NCI-H1694 (cell line): ENCODE measurements around the gene NCDN.
A peak's percentile ranks its signal among the peaks of the same experiment; 100 is the strongest.

Experiments
- DNase-seq: peaks from one replicate; lab custom pipeline; 2025; lab: John Stamatoyannopoulos, UW

NCDN gene

DNA sequence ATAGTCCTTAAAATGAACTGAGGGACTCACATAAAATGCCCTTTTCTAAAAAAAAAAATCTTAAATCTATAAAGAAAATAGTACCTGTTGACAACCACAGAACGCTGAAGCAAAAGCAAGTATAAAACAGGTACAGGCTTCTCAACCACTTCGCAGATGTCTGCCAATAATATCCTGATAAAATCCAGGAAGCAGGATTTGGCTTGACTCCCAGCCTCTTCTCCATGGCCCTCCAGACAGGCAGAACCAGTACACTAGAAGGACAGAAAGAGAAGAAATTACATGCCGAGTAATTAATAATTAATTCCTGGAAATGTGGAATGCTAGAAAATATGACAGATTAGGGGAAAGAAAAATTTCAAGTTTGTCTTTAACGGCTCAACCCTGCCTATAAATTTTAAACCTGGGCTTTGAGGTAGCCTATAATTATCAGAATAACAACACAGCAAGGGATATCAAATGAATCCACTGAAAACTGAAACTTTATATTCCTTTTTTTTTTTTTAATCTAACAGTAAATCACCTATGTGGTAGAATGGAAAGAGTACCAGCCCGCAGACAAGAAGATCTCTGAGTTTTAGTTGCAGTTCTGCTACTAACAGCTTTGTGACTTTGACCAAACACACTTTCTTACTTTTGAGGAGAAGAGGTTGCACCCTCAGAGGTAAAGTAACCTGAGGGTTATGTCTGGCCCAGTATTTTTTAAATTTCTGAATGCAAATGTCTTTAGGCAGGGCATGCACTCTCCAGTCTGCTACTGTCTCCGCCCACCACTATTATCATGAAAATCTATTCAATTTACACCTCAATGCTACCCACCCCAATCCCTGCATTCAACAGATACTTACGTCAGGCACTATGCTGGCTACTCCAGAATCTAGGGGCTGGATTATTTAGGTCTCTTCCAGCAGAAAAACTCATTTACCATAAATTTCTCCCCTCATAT is 3.1 kb upstream of the NCDN start:
- DNase-seq = peak; percentile 21

DNA sequence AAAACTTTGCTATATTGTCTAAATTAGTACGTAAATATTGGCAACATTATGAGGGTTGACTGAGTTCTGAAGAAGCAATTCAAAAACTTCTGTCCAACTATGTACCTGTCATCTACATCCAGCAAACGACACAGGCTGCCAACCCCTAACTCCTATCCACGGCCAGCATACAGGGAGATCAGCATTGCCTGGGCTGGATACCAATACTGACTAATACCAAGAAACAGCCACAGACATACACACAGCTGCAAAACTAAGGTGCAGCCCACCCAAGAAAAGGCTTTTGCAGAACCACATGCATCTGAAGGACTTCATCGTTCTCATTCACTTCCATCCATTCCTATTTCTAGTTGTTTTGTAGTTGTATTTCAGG is 2.4 kb upstream of the NCDN start:
- no peak for DNase-seq

DNA sequence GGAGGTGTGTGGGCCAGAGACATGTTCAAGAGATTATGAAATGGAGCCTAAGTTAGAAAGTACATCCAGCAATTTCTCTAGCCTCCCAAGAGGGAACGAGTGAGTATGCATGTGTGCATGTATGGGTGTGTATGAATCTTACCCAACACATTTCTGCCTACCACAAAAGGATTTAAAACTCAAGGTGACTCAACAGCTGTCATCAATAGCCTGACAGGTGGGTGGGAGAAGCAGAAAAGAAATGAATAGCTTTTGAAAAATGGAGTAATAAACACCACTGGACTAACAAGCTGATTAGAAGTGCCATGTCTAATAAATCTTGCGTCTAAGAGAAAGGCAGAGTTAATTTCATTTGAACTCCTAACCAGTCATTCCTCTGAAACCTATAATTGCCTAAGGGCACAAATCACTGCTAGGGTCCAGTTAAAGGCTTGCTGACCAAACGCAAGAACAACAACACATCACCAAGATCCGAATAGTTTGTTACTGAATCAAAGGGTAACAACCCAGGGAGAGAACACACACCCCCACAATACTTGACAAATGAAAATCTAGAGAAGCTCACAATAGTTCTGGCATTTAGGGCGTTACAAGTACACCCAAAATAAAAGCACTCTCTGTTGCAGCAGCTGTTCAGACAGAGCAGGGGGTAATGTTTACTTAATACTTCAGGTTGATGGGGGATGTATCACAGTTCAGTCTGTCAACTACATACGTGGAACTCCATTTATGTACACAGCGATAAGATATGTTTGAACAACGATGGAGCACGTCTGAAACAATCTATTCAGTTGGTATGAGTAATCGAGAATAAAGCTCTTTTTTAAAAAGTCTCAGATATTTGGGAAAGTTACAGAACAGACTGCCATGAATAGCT is 1.8 kb upstream of the NCDN start:
- DNase-seq = no peak

DNA sequence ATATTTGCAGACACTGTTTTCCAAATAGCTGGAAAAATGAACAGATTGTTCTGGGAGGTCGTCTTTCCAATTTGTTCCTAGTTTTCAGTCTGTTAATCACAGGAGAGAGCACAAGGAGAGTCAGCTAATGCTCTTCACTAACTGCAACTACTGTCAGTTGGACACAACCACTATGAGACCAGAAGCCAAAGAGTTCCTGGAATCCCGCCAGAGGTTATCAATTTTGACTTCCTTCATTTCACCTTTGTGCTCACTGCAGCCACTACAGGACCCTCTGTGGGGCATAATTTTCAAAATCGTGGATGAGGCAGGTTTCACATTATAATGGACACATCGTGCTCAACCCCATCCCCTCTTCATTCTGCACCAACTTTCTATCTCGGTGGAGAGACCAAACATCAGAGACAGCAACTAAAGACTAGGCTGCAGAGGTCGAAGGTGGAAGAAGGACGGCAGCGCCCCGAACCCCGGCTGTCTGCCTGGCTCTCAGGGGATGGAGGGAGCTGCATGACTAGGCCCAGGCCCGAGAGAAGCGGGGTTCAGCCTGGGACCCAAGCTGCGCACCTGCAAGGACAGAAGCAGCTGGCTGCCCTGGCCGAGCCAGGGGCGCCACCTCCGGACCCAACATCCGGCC is 998 bp upstream of the NCDN start:
- no peak for DNase-seq

DNA sequence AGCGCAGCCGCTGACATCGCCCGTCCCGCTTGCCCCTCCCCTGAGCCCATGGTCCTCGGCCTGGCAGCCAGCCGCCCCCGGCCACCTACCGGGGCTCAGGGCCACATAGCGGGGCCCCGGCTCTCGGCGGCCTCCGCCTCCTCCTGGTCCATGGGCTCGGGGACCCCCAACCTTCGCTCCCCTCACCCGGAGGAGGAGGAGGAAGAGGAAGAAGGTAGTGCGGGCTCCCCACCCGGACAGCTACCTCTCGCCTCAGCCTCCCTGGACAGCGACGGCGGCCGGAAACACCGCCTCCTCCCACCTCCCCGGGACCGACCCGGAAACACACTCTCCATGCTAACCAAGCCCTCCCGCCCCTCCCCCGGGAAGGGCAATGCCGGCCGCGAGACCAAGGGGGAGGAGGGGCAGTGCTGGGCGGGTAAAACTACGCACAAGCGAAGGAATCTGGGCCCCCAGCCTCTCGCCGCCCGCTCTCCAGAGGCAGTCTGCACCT is 435 bp upstream of the NCDN start, which contains the start of gene KIAA0319L:
TSS of gene KIAA0319L (minus strand) at position 286 of the 493 bp plus-strand sequence. CDS start 2,912 bp downstream, outside the sequence.
- no peak for DNase-seq

DNA sequence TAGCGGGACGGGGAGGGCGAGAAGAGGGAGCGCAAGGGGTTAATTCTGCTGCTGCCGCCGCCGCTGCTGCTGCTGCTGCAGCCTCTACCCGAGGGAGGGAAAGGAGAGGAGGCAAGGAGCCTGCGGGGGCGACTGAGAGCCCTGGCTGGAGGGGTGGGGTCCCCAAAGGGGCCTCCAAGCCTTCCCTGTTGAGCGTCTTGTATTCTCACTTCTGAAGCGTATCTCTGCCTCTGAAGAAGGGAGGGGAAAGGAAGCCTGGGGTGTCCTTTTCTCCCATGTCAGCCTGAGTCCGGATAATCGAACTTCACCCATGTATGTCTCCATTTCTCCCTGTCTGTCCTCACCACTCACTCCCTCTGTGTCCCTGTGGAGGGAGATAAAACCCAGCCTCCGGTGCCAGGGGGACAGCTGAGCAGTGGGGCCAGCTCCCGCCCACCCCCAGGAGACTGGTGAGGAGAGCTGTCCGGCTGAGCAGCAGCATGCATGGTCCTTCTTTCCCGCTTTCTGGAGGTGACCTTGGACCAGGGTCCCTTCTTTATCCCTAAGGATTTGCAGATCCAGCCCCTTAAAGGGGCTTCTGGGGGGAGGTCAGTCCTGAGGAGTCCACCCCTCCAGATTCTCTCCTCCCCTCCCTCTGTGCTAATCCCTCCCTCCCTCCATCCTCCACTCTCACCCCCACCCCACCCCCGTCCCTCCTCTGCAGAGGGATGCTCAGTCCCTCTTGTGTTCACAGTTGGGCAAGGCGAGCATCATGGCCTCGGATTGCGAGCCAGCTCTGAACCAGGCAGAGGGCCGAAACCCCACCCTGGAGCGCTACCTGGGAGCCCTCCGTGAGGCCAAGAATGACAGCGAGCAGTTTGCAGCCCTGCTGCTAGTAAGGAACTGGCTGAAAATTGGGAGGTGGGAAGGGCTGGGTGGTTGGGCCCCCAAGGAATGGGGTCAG is 1.0 kb downstream of the NCDN start:
- DNase-seq = no peak

DNA sequence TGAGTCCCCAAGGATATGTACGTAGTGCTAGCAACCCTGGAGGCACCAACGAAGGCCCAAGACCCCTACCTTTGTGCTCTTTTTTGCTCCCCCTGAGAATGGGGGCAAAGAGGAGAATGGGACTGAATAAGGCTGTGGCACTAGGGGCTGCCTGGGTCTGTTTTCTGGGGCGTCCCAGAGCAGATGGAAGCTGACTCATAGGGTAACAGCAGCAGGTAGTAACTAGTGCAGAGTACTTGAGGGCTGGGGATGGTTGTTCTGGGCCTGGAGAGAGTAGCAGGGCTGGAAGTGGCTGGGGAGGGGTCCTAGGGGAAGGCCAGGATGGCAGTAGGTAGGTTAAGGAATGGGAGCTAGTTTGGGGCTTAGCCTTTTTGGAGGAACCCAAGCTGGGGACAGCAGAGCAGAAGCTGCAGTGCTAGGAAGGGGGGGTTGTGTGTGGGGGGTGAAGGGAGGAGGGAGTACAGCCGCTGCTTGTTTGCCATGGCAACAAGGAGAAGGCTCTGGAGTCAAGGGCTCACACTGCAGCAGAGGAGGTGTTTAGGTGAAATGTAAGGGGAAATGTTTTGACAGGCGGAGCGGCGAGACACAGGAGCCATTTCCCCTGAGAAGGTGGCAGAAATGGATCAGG is 1.8 kb downstream of the NCDN start:
- DNase-seq = no peak

DNA sequence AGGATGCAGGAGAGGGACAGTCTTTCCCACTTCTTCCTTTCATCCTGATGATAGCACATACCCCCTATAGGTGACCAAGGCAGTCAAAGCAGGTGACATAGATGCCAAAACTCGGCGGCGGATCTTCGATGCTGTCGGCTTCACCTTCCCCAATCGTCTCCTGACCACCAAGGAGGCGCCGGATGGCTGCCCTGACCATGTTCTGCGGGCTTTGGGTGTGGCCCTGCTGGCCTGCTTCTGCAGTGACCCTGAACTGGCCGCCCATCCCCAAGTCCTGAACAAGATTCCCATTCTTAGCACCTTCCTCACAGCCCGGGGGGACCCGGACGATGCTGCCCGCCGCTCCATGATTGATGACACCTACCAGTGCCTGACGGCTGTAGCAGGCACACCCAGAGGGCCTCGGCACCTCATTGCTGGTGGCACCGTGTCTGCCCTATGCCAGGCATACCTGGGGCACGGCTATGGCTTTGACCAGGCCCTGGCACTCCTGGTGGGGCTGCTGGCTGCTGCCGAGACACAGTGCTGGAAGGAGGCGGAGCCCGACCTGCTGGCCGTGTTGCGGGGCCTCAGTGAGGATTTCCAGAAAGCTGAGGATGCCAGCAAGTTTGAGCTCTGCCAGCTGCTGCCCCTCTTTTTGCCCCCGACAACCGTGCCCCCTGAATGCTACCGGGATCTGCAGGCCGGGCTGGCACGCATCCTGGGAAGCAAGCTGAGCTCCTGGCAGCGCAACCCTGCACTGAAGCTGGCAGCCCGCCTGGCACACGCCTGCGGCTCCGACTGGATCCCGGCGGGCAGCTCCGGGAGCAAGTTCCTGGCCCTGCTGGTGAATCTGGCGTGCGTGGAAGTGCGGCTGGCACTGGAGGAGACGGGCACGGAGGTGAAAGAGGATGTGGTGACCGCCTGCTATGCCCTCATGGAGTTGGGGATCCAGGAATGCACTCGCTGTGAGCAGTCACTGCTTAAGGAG is 2.9 kb downstream of the NCDN start:
- DNase-seq = peak; percentile 19

DNA sequence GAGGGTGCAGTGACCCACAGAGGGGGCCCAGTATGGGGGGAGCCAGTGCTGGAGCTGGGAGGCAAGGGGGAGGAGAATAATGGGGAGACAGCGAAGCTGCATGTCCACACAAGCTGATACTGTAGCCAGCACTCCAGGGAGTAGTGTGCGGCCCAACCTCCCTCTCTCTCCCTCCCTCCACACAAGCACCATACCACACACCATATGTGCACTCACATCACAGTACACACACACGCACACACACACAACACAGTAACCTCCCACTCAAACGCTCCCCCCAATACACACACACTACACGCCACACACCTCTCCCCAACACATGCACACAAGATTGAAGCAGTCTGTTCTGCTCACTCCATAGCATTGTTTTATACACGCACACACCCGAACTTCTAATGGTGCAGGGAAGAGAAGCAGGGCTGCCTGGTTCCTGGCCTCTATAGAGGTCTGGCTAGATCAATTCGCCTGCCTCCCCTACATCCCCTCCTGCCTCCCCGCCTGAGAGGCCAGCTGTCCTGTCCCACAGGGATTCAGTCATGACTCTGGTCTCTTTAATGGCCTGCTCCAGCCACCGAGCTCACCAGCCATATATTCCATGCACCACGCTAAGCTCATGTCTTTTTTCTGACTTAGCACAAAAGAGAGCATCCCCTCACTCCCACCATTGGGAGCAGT is 3.8 kb downstream of the NCDN start:
- no peak for DNase-seq

DNA sequence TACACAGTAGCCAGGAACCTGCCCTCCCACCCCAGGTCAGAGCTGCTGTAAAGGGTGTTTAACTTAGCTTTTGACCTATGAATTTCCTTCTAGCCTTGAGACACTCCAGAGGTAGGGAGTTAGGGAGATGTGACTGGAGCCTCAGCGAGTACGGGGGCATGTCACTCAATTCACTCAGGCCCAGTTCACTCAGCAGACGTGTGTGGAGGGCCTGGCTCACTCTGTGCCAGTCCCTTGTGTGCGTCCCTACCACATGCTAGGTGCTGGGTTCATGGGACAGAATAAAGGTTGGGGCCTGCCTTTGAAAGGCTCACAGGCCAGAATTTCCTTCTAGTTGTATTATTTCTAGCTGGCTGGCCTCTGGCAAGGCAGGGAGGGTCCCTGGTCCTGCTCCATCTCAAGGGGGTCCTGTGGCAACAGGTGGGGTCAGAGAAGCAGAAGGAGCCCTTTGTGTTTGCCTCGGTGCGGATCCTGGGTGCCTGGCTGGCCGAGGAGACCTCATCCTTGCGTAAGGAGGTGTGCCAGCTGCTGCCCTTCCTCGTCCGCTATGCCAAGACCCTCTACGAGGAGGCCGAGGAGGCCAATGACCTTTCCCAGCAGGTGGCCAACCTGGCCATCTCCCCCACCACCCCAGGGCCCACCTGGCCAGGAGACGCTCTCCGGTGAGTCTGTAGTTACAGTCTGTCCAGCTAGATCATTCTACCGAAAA is 4.5 kb downstream of the NCDN start:
- DNase-seq = no peak

DNA sequence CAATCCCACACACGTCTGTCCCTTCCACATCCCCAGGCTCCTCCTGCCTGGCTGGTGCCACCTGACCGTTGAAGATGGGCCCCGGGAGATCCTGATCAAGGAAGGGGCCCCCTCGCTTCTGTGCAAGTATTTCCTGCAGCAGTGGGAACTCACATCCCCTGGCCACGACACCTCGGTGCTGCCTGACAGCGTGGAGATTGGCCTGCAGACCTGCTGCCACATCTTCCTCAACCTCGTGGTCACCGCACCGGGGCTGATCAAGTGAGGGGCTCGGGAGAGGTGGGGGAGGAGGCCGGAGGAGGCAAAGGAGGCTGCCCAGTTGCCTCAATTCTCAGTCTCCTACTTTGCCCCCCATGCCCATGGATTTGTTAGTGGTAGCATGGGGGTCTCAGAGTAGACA is 5.6 kb downstream of the NCDN start:
- no peak for DNase-seq

DNA sequence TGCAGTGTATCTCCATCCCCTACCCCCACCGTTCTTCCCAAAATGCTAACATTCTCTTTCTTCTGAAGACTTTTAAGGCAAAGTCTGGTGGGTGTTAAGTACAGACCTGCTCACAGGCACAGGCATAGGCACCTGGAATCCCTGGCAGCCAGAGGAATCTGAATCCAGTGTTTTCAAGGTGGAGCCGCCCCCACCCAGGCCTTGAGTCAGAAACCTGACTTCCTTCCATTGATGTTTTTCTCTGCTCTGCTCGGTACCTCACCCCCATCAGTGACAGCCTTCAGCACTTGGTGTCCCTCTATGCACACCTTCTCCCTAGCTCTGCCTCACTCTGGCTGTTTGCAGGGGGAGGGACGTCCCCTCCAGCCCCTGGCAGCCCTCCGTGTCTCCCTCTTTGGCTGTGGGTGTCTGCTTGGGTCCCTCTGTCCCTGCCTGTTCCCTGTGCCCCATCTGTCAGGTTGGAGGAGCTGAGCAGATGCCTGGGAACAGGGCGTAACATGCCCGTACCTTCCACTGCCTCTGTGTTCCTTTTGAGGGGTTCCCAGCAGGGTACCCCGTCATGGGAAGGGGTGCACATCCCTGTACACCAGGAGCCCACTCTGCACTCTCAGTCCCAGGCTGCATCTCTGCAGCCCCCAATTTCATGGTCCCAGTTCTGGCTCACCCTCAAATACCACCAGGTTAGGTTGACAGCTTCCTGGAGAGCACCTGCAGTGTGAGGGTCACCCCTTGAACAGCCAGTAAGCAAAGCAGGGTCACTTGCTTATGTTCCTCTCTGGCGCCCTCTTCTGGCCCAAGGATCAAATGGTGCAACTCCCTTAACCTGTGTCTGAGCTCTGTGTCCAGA is 6.7 kb downstream of the NCDN start:
- peak; percentile 38 for DNase-seq

DNA sequence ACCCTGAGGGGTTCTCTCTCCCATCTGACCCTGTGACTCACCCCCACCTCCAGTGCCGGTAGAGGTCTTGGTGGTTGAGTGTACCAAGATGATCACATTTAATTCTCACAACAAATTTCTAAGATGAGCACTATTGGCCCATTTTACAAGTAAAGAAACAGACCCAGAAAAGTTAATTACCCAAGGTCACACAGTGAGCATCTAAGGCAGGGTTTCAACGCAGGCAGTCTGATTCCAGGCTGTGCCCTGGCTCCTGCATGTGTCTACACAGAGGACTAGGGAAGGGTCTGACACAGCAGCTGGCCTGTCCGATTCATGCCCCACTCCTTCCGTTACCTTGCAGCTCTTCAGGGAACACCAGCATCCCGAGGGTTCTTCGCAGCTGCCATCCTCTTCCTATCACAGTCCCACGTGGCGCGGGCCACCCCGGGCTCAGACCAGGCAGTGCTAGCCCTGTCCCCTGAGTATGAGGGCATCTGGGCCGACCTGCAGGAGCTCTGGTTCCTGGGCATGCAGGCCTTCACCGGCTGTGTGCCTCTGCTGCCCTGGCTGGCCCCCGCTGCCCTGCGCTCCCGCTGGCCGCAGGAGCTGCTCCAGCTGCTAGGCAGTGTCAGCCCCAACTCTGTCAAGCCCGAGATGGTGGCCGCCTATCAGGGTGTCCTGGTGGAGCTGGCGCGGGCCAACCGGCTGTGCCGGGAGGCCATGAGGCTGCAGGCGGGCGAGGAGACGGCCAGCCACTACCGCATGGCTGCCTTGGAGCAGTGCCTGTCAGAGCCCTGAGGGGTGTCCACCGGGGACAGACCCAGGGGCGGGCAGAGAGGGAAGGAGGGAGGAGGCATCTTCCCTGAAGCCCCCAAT is 7.5 kb downstream of the NCDN start:
- no peak for DNase-seq

DNA sequence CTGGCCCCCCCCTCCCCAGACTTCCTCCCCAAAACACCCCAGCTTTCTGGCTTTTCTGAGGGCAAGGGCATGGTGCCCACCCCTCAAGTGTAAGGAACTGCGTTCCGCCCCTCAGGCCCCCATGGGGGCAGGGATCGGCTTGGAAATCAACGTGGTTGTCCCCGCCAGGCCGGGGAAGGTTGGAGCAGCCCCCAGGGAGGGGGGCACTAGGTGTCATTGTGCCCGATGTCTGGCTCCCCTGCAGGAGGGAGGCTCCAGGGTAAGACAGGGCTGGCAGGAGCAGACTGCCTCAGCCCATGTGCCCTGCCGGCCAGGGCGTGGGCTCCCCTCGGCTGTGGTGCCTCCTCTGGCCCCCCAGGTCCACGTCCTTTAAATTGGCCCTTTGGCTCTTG is 8.1 kb downstream of the NCDN start:
- DNase-seq = no peak

DNA sequence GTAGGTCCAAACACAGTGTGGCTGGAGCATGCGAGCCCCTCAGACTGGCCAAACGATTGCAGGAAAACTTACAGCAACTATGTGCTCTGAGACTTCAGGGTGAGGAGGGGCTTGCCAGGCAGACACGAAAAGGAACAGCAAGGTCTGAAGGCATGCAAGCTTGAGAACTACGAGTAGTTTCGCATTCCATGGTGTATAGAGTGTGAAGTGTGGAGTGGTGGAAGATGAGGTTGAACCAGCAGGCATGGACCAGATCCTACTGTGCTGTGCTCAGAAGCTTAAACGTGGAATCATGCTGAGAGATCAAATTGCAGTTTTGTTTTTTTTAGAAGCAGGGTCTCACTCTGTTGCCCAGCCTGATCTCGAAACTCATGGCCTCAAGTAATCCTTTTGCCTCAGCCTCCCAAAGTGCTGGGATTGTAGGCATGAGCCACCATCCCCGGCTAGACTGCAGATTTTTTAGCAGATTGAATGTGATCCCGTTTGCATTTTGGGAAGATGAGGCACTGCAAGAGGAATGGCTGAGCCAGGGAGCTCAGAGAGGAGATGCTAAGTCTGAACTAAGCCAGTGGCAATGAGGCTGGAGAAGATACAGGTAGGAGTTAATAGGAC is 10.5 kb downstream of the NCDN start:
- no peak for DNase-seq

DNA sequence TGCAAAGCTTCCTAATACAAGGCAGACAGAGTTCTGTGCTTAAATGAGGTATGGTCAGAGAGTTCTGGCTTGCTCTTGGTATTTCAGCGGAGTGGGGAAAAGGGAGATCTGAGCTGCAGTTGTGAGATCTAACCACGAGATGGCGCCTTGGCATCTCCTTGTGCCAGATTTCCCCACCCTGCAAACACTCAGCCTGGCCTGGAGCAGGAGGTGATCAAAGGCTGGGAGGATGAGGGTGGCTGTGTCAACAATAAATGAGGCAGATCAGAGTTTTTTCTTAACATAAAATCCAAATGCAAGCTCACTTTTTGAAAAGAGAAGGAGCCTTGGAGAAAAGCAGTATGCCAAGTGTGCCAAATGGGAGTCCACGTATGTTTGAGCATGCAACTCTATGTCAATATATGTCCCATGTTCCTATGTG is 11.4 kb downstream of the NCDN start:
- peak; percentile 70 for DNase-seq
